Parathyroid adenoma (tissue), 2 donors: Measurements from ENCODE around the gene PLS1.

Source experiments
- H2AFZ ChIP-seq: fragments of 300-600 bp; sonication (generic); one replicate; pipeline ENCODE4 v1.7.0; 2017; ENCODE audit warnings: antibody characterized with exemption, mild to moderate bottlenecking
- H3K27ac ChIP-seq: fragments of 300-600 bp; sonication (generic); one replicate; pipeline ENCODE4 v1.7.0; 2017
- H3K27me3 ChIP-seq: fragments of 300-600 bp; sonication (generic); one replicate; pipeline ENCODE4 v1.7.0; 2017; ENCODE audit warnings: low read length; ENCODE audit not compliant: control insufficient read depth, insufficient read depth
- H3K36me3 ChIP-seq: fragments of 300-600 bp; sonication (generic); one replicate; pipeline ENCODE4 v1.7.0; 2017; ENCODE audit warnings: low read length; ENCODE audit not compliant: control insufficient read depth, insufficient read depth
- H3K4me1 ChIP-seq: fragments of 300-600 bp; sonication (generic); one replicate; pipeline ENCODE4 v1.7.0; 2017; ENCODE audit warnings: control low read depth
- H3K4me2 ChIP-seq: fragments of 300-600 bp; sonication (generic); one replicate; pipeline ENCODE4 v1.7.0; 2017; ENCODE audit warnings: low read length
- H3K4me3 ChIP-seq: fragments of 300-600 bp; sonication (generic); one replicate; pipeline ENCODE4 v1.7.0; 2017; ENCODE audit warnings: low read depth, low read length
- H3K79me2 ChIP-seq: fragments of 300-600 bp; sonication (generic); one replicate; pipeline ENCODE4 v1.7.0; 2017; ENCODE audit warnings: control low read depth
- H3K9ac ChIP-seq: fragments of 300-600 bp; sonication (generic); one replicate; pipeline ENCODE4 v1.7.0; 2017; ENCODE audit warnings: mild to moderate bottlenecking
- H3K9me3 ChIP-seq: fragments of 300-600 bp; sonication (generic); one replicate; pipeline ENCODE4 v1.7.0; 2017; ENCODE audit warnings: low read length; ENCODE audit not compliant: control insufficient read depth
- CTCF ChIP-seq: fragments of 300-600 bp; sonication (generic); IDR thresholded peaks from one replicate; pipeline ENCODE4 v1.7.0; 2017; ENCODE audit warnings: antibody characterized with exemption, mild to moderate bottlenecking
- donor health status: primary hyperparathyroidism.

The PLS1 gene

GRCh38 chr3:142636050-142636449 lies 39.9 kb downstream of the PLS1 start:
- no peaks in the 10 kb centered on the region for H3K36me3 ChIP-seq
- H2AFZ ChIP-seq: no peak overlapping the region
- TF ChIP-seq CTCF: no peak
- no peaks in the 10 kb centered on the region for H3K79me2 ChIP-seq
- no peaks in the 10 kb centered on the region for H3K9me3 ChIP-seq
- H3K4me3 ChIP-seq: no peak overlapping the region
- H3K4me1 ChIP-seq: no peaks in the 10 kb centered on the region
- no peak overlapping the region for H3K9ac ChIP-seq
- no peak overlapping the region for H3K4me2 ChIP-seq
- no peak overlapping the region for H3K27ac ChIP-seq
- no peaks in the 10 kb centered on the region for H3K27me3 ChIP-seq

- no peak overlapping the region for H3K4me3 ChIP-seq
Measured at GRCh38 chr3:142636664-142637063, 40.5 kb downstream of the PLS1 start.

GRCh38 chr3:142638291-142638690 lies 42.1 kb downstream of the PLS1 start:
- Histone ChIP-seq H3K27me3 (no peaks in the 10 kb centered on the region), H3K4me2 (no peak overlapping the region), H3K9ac (no peak overlapping the region), H3K79me2 (no peaks in the 10 kb centered on the region), H3K9me3 (no peaks in the 10 kb centered on the region), H2AFZ (no peak overlapping the region), H3K27ac (no peak overlapping the region), H3K36me3 (no peaks in the 10 kb centered on the region), H3K4me3 (no peak overlapping the region), H3K4me1 (no peaks in the 10 kb centered on the region)
- TF ChIP-seq CTCF: no peak

More at GRCh38 chr3:142636664-142637063, 40.5 kb downstream of the PLS1 start:
- Histone ChIP-seq H3K36me3 (no peaks in the 10 kb centered on the region), H3K27ac (no peak overlapping the region), H3K79me2 (no peaks in the 10 kb centered on the region), H3K4me2 (no peak overlapping the region), H3K9me3 (no peaks in the 10 kb centered on the region), H3K27me3 (no peaks in the 10 kb centered on the region), H3K9ac (no peak overlapping the region), H2AFZ (no peak overlapping the region), H3K4me1 (no peaks in the 10 kb centered on the region)
- no peak for TF ChIP-seq CTCF

- TF ChIP-seq CTCF: no peak
- H3K9me3 ChIP-seq: no peaks in the 10 kb centered on the region
- H3K79me2 ChIP-seq: no peaks in the 10 kb centered on the region
- H3K9ac ChIP-seq: no peak overlapping the region
- no peak overlapping the region for H3K27ac ChIP-seq
- no peak overlapping the region for H3K4me2 ChIP-seq
- H2AFZ ChIP-seq: no peak overlapping the region
- H3K27me3 ChIP-seq: no peaks in the 10 kb centered on the region
- no peaks in the 10 kb centered on the region for H3K36me3 ChIP-seq
- no peak overlapping the region for H3K4me3 ChIP-seq
- no peaks in the 10 kb centered on the region for H3K4me1 ChIP-seq
Measured at GRCh38 chr3:142641504-142641903, 45.3 kb downstream of the PLS1 start.

GRCh38 chr3:142642956-142643355 lies 46.8 kb downstream of the PLS1 start:
- H3K27me3 ChIP-seq: no peaks in the 10 kb centered on the region
- TF ChIP-seq CTCF: no peak
- H3K79me2 ChIP-seq: no peaks in the 10 kb centered on the region
- H3K4me3 ChIP-seq: no peak overlapping the region
- no peaks in the 10 kb centered on the region for H3K9me3 ChIP-seq
- H3K9ac ChIP-seq: no peak overlapping the region
- no peaks in the 10 kb centered on the region for H3K36me3 ChIP-seq
- no peak overlapping the region for H2AFZ ChIP-seq
- H3K4me1 ChIP-seq: no peaks in the 10 kb centered on the region
- no peak overlapping the region for H3K27ac ChIP-seq
- no peak overlapping the region for H3K4me2 ChIP-seq
